WI38 (cell line): ENCODE data around the gene UPB1.

ENCODE experiments used
- H3K4me3 ChIP-seq: 2 replicates; pipeline ENCODE4 v1.5.1; 2011; ENCODE audit warnings: low read depth, mild to moderate bottlenecking, control low read depth, low read length
- TF ChIP-seq, protein P1 (sequence below): IDR thresholded peaks from 2 replicates; pipeline ENCODE4 v1.5.1; 2012; ENCODE audit warnings: low read depth, mild to moderate bottlenecking, control low read depth, low read length

UPB1 gene

DNA sequence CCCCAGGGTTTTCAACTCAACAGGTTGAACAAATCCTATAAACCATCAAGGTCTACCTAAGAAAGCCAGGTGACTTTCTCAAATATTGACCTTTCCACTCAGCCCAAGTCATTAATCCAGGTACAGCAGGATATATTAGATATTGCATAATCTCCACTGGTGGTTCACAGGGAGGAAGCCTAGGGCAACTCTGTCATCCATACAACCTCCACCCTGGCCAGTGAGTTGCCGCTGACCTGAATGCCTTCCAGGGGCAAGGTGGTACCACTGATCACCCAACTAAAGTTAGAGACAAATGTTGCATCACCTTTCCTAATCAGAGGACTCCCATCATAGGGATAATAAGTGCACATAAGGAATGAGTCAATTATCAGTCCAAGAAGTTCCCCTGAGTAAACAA is 36.9 kb downstream of the UPB1 start:
- H3K4me3 ChIP-seq, result no peak overlapping the region
- TF ChIP-seq, protein P1, sequence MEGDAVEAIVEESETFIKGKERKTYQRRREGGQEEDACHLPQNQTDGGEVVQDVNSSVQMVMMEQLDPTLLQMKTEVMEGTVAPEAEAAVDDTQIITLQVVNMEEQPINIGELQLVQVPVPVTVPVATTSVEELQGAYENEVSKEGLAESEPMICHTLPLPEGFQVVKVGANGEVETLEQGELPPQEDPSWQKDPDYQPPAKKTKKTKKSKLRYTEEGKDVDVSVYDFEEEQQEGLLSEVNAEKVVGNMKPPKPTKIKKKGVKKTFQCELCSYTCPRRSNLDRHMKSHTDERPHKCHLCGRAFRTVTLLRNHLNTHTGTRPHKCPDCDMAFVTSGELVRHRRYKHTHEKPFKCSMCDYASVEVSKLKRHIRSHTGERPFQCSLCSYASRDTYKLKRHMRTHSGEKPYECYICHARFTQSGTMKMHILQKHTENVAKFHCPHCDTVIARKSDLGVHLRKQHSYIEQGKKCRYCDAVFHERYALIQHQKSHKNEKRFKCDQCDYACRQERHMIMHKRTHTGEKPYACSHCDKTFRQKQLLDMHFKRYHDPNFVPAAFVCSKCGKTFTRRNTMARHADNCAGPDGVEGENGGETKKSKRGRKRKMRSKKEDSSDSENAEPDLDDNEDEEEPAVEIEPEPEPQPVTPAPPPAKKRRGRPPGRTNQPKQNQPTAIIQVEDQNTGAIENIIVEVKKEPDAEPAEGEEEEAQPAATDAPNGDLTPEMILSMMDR, result no peak

DNA sequence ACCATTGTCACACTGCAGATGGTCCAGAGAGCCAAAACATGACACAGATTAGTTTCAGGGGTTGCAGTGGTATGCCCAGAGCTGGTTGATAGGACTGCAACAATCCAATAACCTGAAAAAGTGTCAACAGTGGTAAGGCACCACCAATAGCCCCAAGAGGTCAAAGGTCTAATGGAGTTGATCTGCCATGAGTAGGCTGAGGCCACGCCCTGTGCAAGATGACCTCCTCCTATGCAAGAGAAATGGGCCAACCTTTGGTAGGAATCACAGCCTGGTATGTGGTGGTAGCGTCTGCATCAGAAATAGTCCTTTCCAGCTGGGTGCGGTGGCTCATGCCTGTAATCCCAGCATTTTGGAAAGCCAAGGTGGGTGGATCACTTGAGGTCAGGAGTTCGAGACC is 40.2 kb downstream of the UPB1 start:
- TF ChIP-seq, protein P1, result no peak

DNA sequence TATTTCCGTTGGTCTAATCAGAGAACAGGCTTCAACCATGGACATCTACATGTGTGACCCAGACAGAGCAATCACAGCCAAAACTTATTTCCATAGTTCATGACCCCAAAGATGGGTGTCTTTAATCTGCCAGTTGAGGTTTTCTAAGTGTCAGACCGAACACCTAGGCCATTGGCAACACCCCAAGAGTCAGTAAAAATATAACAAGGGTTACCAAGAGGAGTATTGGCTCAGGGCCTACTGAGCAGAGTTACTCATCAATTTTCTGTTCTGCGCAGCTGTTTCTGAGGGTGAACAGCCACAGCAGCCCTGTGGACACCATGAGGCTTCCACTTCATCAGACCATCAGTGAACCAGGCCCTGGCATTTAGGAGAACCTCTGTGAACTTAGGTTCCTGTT is 41.0 kb downstream of the UPB1 start:
- TF ChIP-seq, protein P1, result no peak
- H3K4me3 ChIP-seq, result no peak overlapping the region

More for the DNA sequence above, 40.2 kb downstream of the UPB1 start:
- H3K4me3 ChIP-seq, result no peak overlapping the region

DNA sequence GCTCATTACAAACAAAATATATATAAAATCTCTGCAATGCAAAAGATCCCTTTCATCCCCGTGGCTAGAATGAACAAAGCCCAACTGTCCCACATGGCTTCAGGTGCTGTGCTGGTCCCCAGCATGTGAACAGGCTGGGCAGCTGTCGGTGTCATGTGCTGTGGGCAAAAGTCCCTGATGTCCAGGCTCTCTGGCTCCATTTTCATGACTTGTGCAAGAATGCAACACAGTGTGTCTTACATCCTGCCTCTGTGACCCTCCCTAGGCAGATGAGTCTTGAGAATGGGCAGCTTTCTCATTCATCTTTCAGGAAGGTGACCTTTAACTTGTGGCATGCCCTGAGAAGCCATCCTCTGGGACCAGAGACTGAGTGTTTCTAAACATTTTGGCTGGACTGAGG is 45.3 kb downstream of the UPB1 start:
- TF ChIP-seq, protein P1, result no peak
- no peak overlapping the region for H3K4me3 ChIP-seq

DNA sequence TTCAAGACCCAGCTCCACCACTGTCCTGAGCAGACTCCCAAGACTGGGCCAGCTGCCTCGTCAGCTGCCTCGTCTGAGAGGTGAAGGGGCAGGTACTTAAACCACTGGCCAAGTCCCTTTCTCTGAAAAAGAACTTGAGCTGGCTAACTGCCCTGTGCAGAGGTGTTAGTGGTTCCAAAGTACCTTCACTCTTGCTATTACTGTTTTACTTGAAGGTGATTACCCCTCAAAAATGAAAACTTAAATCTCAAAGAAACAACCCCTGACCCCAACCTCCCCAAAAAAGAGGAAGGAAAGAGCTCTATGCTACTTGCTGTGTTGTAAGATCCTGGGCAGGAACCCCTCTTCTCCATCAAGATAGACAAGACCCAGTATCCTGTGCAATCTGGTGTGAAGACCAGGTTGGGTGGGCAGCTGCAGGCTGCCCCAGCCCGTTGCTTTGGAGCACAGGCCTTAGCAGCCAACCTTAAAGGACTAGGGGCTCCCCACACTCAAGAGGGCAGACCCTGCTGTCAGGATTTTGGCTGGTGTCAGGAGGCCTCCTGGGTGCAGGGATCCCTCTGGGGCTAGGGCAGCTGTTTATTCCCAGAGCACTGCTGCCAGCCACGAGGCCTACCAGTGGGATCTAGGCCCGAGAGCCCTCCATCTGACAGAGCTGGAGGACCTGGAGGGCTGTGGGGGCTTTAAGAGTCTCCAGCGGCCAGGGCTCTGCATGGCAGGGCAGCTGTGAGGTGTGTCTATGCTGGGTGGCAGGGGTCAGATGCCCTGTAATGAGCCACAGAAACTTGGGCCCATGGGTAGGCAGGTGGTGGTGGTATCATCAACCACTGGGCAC is 46.8 kb downstream of the UPB1 start:
- H3K4me3 ChIP-seq, result no peak overlapping the region
- TF ChIP-seq, protein P1, result no peak

DNA sequence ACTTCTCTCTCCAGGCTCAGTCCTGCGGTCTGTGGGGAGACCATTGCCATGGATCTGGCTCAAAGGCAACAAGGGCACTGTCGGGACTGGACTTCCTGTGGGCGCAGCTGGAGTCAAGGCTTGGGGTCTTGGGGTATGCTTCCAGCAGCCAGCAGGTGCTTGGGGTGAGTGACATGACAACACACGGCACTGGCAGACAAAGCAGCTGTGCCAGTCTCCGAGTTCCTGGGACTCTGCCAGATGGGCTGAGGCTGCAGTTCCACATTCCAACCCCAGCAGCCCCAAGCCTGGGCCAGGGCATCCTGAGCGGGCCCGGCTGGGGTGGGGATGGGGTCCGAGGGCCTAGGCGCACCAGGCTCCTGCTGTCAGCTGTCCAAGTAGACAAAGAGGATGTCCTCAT is 47.5 kb downstream of the UPB1 start:
- no peak overlapping the region for H3K4me3 ChIP-seq
- TF ChIP-seq, protein P1, result no peak

DNA sequence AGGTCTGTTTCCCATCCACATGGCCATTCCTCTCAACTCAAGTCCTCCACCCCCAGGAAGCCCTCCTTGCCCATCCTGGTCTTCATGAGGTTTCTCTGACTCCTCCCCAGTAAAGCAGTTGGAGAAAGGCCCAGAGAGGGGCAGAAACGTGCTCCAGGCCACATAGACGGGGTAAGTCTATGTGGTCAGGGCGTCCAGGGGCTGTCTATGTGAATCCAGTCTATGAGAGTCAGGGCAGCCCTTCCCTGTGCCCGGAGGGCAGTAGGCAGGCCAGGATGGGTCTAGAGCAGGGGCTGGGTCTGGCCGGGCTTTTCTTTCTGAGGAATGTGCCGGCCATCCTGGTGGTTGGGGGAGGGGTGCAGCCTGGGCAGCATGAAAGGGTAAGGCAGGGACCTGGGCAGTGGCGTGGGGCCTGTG is 48.1 kb downstream of the UPB1 start:
- H3K4me3 ChIP-seq, result no peak overlapping the region
- TF ChIP-seq, protein P1, result no peak
